ENCODE measurements around the gene RAB42. TPM values are rescaled to one million over a fixed set of nuclear protein-coding genes. Genes with fewer than 3 reads are reported as not detected.

The RAB42 gene
- total and polyA plus RNA-seq, 9 of the 15 experiments (the other 6 are each of a cell fraction or from before 2014, with no cell fraction given), result 0.07 to 0.14 (median 0.12) TPM; not detected in 6

GRCh38 chr1:28552758-28553663 lies 39.1 kb upstream of the RAB42 start, which contains the start of gene TRNAU1AP (continued):
- TF ChIP-seq DEAF1 (CRISPR knock-in tag; IDR thresholded peaks at IDR 0.05), result no peak
- TF ChIP-seq HMG20B (CRISPR knock-in tag; IDR thresholded peaks at IDR 0.05), result no peak
- peak in 1 of 2 experiments; percentile 84; a peak in 2 of 4 replicates for TF ChIP-seq SRF (CRISPR knock-in tag; IDR thresholded peaks at IDR 0.05)
- TF ChIP-seq RBM14 (IDR thresholded peaks at IDR 0.05; ENCODE audit: borderline replicate concordance, insufficient read depth, low read depth, low read length), result no peak
- TF ChIP-seq ZBTB49 (CRISPR knock-in tag; IDR thresholded peaks at IDR 0.05; ENCODE audit: borderline replicate concordance), result no peak
- peak; percentile 88 for TF ChIP-seq HMGN3 (IDR thresholded peaks at IDR 0.05; ENCODE audit: borderline replicate concordance, extremely low read depth, insufficient read length, low read depth, low read length)
- no peak for TF ChIP-seq HDGF (IDR thresholded peaks at IDR 0.05)
- 0 out of 2 replicates have a peak, but pooled peaks have one; percentile 16 for TF ChIP-seq ZEB2 (IDR thresholded peaks at IDR 0.05)
- no peak for TF ChIP-seq SMAD2 (IDR thresholded peaks at IDR 0.05; ENCODE audit: low read depth, low read length)
- TF ChIP-seq TSC22D4 (tag; IDR thresholded peaks at IDR 0.05), result no peak
- peak; percentile 64; the same call in 1 of the 2 replicates for TF ChIP-seq PKNOX1 (IDR thresholded peaks at IDR 0.05)
- peak; percentile 83 for TF ChIP-seq NBN (IDR thresholded peaks at IDR 0.05; ENCODE audit: low read depth)
- TF ChIP-seq MAFK (IDR thresholded peaks at IDR 0.05; ENCODE audit: low read length), result no peak
- no peak for TF ChIP-seq GTF2F1 (IDR thresholded peaks at IDR 0.05; ENCODE audit: low read depth, low read length)
- no peak for TF ChIP-seq ZSCAN32 (CRISPR knock-in tag; IDR thresholded peaks at IDR 0.05)
- TF ChIP-seq GATA2 (CRISPR knock-in tag; IDR thresholded peaks at IDR 0.05), result no peak
- TF ChIP-seq MIER1 (IDR thresholded peaks at IDR 0.05; ENCODE audit: low read depth), result no peak
- peak; percentile 4 for TF ChIP-seq RBM25 (IDR thresholded peaks at IDR 0.05; ENCODE audit: low read depth, low read length, severe bottlenecking)
- no peak for TF ChIP-seq ZNF445 (CRISPR knock-in tag; IDR thresholded peaks at IDR 0.05; ENCODE audit: low read depth)
- no peak for TF ChIP-seq CHCHD3 (CRISPR knock-in tag; IDR thresholded peaks at IDR 0.05)
- TF ChIP-seq COPS2 (conservative IDR thresholded peaks at IDR 0.05), result no peak
- TF ChIP-seq PHB (CRISPR knock-in tag; IDR thresholded peaks at IDR 0.05), result no peak
- no peak for TF ChIP-seq MITF (IDR thresholded peaks at IDR 0.05)
